Activated CD8-positive, alpha-beta T cell treated with anti-CD3 and anti-CD28 coated beads for 36 hours (primary cell): ENCODE data around the gene TBKBP1. TPM values are rescaled to one million over a fixed set of nuclear protein-coding genes. Genes with fewer than 3 reads are reported as not detected.

Experiments
- ATAC-seq: fragments of 200-7000 bp; cut with Tn5 transposase; one replicate; pipeline ENCODE4 v1.10.0; 2021; ENCODE audit warnings: mild to moderate bottlenecking, moderate library complexity
- CTCF ChIA-PET: fragments of 350-600 bp; sonication (Branson Sonifier 250); formaldehyde crosslinking; loops from one replicate; lab custom pipeline; 2021; ENCODE audit warnings: antibody characterized with exemption; lab: Charles Lee
- POLR2A ChIA-PET: fragments of 350-600 bp; sonication (Branson Sonifier 250); formaldehyde crosslinking; loops from one replicate; lab custom pipeline; 2021; ENCODE audit warnings: antibody characterized with exemption; lab: Charles Lee
- DNase-seq: peaks from one replicate; pipeline ENCODE4 v3.0.0-alpha.2; 2020
- H3K27ac Mint-ChIP-seq: one replicate; pipeline ENCODE4 v1.8.0; 2021; ENCODE audit warnings: mild to moderate bottlenecking, mixed read lengths
- H3K27me3 Mint-ChIP-seq: one replicate; pipeline ENCODE4 v1.8.0; 2021; ENCODE audit warnings: mixed read lengths
- H3K36me3 Mint-ChIP-seq: one replicate; pipeline ENCODE4 v1.8.0; 2021; ENCODE audit warnings: low read depth, mixed read lengths
- H3K4me1 Mint-ChIP-seq: one replicate; pipeline ENCODE4 v1.8.0; 2021; ENCODE audit warnings: low read depth, mixed read lengths
- H3K4me3 Mint-ChIP-seq: one replicate; pipeline ENCODE4 v1.8.0; 2021; ENCODE audit warnings: mild to moderate bottlenecking, moderate library complexity, mixed read lengths
- H3K9me3 Mint-ChIP-seq: one replicate; pipeline ENCODE4 v1.8.0; 2021; ENCODE audit warnings: mixed read lengths
- intact Hi-C: fragments of 100-400 bp; cut with micrococcal nuclease; formaldehyde crosslinking; loops from one replicate; pipeline ENCODE4 v1.10.0; 2022
- total RNA-seq, 2 experiments: library from RNA; stranded (reverse); gene quantifications; one replicate each; pipeline ENCODE4 v1.2.3, GENCODE V29; 2021
- TF ChIP-seq, protein P1 (sequence below): fragments of 200-600 bp; IDR thresholded peaks from one replicate; pipeline ENCODE4 v1.8.0; 2022; ENCODE audit warnings: antibody characterized with exemption, mild to moderate bottlenecking

The TBKBP1 gene
- total RNA-seq, 2 experiments from 2014 or later = 12.4 to 13.6 TPM

DNA sequence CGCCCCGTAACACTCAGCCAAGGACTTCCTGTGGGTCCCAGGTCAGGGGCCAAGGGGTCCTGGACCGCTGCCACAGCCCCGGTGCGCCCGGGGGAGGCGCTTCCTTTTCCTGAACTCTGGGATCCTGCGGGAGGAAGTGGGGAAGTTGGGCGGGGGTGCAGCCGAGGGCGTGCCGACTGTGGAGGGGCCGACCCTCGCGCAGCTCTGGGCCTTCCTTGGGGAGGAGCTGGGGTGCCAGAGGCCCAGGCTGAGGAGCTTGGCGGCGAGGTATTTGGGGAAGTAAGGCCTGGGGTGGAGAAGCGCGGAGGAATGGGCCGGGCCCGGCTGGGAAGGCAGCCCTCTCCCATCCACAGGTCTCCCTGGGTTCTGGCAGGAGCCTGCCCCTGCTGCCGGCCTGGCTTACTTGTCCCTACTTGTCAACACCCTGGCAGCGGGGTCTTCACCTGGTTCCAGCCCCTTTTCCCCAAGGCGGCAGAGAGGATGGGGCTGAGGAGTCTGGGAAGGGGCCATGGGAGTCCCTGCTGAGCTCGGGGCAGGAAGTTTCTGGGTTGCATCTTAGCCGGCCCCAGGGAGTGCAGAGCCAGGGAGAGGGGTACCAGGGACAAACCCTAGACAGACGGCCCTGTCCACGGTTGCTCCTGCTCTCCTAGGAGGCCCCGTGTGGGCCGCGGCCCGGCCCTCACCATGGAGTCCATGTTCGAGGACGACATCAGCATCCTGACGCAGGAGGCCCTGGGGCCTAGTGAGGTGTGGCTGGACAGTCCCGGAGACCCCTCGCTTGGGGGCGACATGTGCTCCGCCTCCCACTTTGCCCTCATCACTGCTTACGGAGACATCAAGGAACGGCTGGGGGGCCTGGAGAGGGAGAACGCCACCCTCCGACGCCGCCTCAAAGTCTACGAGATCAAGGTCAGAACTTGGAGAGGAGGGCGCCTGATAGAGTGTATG lies 1.7 kb downstream of the TBKBP1 start:
- TF ChIP-seq, protein P1, sequence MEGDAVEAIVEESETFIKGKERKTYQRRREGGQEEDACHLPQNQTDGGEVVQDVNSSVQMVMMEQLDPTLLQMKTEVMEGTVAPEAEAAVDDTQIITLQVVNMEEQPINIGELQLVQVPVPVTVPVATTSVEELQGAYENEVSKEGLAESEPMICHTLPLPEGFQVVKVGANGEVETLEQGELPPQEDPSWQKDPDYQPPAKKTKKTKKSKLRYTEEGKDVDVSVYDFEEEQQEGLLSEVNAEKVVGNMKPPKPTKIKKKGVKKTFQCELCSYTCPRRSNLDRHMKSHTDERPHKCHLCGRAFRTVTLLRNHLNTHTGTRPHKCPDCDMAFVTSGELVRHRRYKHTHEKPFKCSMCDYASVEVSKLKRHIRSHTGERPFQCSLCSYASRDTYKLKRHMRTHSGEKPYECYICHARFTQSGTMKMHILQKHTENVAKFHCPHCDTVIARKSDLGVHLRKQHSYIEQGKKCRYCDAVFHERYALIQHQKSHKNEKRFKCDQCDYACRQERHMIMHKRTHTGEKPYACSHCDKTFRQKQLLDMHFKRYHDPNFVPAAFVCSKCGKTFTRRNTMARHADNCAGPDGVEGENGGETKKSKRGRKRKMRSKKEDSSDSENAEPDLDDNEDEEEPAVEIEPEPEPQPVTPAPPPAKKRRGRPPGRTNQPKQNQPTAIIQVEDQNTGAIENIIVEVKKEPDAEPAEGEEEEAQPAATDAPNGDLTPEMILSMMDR = no peak
- ChIA-PET CTCF (interaction anchor here (0.8 to 19.3 kb wide), 7 partner anchors 23 to 96 kb away, joined by 3 to 424 read pairs (median 4); partner anchors contain the start of genes KPNB1 and TBX21), POLR2A (interaction anchor here (0.9 to 18.8 kb wide), 8 partner anchors 8 to 46 kb away, joined by 3 to 493 read pairs (median 14); partner anchors contain the start of genes KPNB1 and TBX21)
- peak overlapping the region; percentile 82 for H3K4me3 Mint-ChIP-seq
- intact Hi-C loops = loop anchor here (5.0 kb wide), 2 partner anchors 37 to 107 kb away; partner anchors contain the start of gene TBX21
- peaks cover 59% of the 10 kb centered on the region for H3K4me1 Mint-ChIP-seq
- ATAC-seq (no peak), DNase-seq (no peak)
- H3K27me3 Mint-ChIP-seq = no peaks in the 10 kb centered on the region
- peaks cover 6% of the 10 kb centered on the region for H3K36me3 Mint-ChIP-seq
- no peaks in the 10 kb centered on the region for H3K9me3 Mint-ChIP-seq
- peak overlapping the region; percentile 84 for H3K27ac Mint-ChIP-seq

DNA sequence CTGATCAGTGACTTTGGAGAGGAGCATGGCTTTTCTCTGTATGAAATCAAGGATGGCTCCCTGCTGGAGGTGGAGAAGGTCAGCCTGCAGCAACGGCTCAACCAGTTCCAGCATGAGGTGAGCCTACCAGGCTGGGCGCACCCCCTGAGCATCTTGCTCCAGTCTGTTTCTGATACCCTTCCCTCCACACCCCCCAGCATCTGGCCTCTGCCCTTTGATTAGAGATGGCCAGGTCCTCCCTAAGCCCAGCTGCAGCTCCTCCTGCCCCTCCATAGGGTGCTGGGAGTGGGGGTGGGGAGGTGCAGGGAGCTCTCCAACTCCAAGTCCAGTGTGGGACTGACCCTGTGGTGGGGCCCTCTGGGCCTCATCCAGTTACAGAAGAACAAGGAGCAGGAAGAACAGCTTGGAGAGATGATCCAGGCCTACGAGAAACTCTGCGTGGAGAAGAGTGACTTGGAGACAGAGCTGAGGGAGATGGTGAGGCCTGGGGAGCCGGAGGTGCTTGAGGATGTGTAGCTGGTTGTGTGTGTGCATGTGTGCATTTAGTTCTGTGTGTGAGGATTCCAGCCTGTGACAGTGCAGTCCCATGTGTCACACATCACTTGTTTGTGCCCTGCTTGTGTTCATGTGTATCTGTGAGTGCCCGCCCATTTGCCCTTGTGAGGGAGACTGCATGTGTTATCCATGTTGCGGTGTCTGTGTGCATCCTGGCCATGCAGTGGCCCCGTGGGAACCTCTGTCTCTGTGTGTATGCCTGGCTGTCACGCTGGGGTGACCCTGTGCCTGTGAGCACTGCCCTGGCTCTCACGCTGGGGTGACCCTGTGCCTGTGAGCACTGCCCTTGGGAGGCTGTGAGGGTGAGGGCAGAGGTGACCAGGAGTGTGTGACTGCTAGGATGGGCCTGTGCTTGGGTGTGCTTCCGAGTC lies 3.0 kb downstream of the TBKBP1 start:
- no peaks in the 10 kb centered on the region for H3K27me3 Mint-ChIP-seq
- TF ChIP-seq, protein P1 = no peak
- CTCF ChIA-PET = interaction anchor here (0.7 to 19.3 kb wide), 14 partner anchors 9 to 107 kb away, joined by 3 to 424 read pairs (median 5); partner anchors contain the start of genes KPNB1 and TBX21
- H3K36me3 Mint-ChIP-seq = peaks cover 6% of the 10 kb centered on the region
- H3K27ac Mint-ChIP-seq = peak overlapping the region; percentile 17
- POLR2A ChIA-PET = interaction anchor here (0.9 to 18.8 kb wide), 7 partner anchors 10 to 46 kb away, joined by 3 to 493 read pairs (median 5); partner anchors contain the start of genes KPNB1 and TBX21
- no peak for ATAC-seq
- H3K9me3 Mint-ChIP-seq = no peaks in the 10 kb centered on the region
- H3K4me3 Mint-ChIP-seq = peak overlapping the region; percentile 82
- DNase-seq = no peak
- peaks cover 69% of the 10 kb centered on the region for H3K4me1 Mint-ChIP-seq
- intact Hi-C loops = loop anchor here (5.0 kb wide), 2 partner anchors 35 to 105 kb away; partner anchors contain the start of gene TBX21

- TF ChIP-seq, protein P1 = no peak
- Mint-ChIP-seq H3K27ac (no peak overlapping the region), H3K36me3 (peaks cover 6% of the 10 kb centered on the region), H3K4me3 (no peak overlapping the region), H3K9me3 (no peaks in the 10 kb centered on the region), H3K27me3 (no peaks in the 10 kb centered on the region), H3K4me1 (peaks cover 69% of the 10 kb centered on the region)
- ATAC-seq (no peak), DNase-seq (no peak)
- ChIA-PET CTCF (interaction anchor here (0.8 to 19.3 kb wide), 17 partner anchors 10 to 149 kb away, joined by 3 to 424 read pairs (median 5); partner anchors contain the start of gene TBX21), POLR2A (interaction anchor here (0.6 to 18.8 kb wide), 5 partner anchors 11 to 36 kb away, joined by 3 to 493 read pairs (median 5); partner anchors contain the start of gene TBX21)
- intact Hi-C loops = loop anchor here (2.0 to 5.0 kb wide), 3 partner anchors 34 to 104 kb away; partner anchors contain the start of gene TBX21
These were observed 4.1 kb downstream of the TBKBP1 start for GRCh38 chr17:47697906-47698711.
